ENCODE data around the gene COX19. TPM values are rescaled to one million over a fixed set of nuclear protein-coding genes. Genes with fewer than 3 reads are reported as not detected.

COX19 gene
- total RNA-seq, 1 donor from 2014 or later: 12.9 TPM

DNA sequence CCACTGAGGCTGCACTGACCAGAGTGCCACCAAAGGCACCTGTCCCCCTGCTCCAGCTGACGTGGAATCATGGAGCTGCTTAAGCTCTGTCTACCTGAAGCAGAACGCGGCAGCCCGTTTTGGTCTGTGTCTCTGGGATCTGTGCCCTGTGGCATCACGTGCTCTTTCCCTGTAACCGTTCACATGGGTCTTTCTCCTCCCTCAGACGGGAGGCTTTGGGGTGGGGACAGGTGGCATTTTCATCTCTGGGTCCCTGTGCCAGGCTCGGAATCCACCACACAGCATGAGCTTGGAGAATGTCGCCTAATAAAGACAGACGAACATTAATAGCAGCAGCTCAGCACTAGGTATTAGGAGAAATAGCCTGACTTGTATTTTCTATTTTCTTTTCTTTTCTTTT is 19.3 kb downstream of the COX19 start:
- DNase-seq (peak; percentile 34), ATAC-seq (no peak)
- Histone ChIP-seq H3K4me3 (no peak overlapping the region), H3K4me1 (peaks cover 24% of the 10 kb centered on the region), H3K27me3 (ENCODE audit: low read depth) (peaks cover 26% of the 10 kb centered on the region), H3K9me3 (no peaks in the 10 kb centered on the region), H3K27ac (no peak overlapping the region), H3K36me3 (no peaks in the 10 kb centered on the region)
- TF ChIP-seq, protein P1, sequence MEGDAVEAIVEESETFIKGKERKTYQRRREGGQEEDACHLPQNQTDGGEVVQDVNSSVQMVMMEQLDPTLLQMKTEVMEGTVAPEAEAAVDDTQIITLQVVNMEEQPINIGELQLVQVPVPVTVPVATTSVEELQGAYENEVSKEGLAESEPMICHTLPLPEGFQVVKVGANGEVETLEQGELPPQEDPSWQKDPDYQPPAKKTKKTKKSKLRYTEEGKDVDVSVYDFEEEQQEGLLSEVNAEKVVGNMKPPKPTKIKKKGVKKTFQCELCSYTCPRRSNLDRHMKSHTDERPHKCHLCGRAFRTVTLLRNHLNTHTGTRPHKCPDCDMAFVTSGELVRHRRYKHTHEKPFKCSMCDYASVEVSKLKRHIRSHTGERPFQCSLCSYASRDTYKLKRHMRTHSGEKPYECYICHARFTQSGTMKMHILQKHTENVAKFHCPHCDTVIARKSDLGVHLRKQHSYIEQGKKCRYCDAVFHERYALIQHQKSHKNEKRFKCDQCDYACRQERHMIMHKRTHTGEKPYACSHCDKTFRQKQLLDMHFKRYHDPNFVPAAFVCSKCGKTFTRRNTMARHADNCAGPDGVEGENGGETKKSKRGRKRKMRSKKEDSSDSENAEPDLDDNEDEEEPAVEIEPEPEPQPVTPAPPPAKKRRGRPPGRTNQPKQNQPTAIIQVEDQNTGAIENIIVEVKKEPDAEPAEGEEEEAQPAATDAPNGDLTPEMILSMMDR (IDR thresholded peaks at IDR 0.05): no peak
- intact Hi-C loops (cut with DNase I): no loop called here

DNA sequence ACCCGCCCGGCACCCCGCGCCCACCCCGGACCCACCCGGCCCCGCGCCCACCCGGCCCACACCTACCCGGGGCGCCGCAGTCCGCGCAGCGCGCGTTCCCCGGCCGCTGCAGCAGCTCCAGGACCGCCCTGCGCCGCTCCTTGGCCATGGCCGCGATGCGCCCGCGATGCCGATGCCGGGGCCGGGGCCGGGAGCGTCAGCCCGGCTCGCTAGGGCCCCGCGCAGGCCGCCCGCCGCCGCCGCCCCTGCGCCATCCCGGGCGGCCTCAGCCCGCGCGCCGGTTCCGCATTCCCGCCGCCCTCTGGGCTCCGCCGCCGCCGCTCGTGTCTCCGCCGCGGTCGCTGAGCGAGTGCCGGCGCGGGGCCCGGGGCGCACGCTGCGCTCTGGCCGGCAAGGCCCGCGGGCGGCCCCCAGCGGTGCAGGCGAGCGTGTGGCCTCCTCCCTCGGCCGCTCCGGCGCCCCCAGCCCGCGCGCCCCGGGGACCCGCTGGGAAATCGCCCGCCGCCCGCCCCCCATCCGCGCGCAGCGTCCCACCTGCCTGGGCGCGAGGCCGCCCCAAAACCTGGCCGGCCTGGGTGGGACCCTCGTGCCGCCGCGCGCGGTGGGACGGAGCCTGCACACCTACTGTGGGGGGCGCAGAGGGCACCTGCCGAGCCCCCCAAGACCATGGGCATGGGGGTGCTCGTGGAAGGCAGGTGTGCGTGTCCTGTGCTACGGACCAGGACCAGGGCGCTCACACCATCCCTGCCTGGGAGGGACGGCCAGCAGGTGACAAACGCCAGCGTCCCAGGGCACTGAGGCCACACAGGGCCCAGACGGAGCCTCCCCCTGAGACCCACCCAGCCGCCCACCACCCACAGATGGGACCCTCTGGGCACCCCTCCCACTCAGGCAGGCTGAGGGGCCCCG is 20.8 kb downstream of the COX19 start, which contains the start of gene ADAP1:
Gene ADAP1, minus strand, starts transcription at position 351 of the 909 bp plus-strand sequence. Its CDS starts 203 bp downstream, at position 148.
- peak within 1 kb of the TSS; percentile 67 for H3K4me3 ChIP-seq
- H3K4me1 ChIP-seq: peaks cover 18% of the 10 kb centered on the region
- DNase-seq (peak; percentile 76), ATAC-seq (peak; percentile 69 to 72)
- TF ChIP-seq, protein P1 (IDR thresholded peaks at IDR 0.05): no peak
- intact Hi-C loops (cut with DNase I): no loop called here
- peak within 1 kb of the TSS; percentile 76 for H3K27ac ChIP-seq
- no peaks in the 10 kb centered on the region for H3K9me3 ChIP-seq
- H3K36me3 ChIP-seq: no peaks in the 10 kb centered on the region
- peaks cover 26% of the 10 kb centered on the region for H3K27me3 ChIP-seq (ENCODE audit: low read depth)

DNA sequence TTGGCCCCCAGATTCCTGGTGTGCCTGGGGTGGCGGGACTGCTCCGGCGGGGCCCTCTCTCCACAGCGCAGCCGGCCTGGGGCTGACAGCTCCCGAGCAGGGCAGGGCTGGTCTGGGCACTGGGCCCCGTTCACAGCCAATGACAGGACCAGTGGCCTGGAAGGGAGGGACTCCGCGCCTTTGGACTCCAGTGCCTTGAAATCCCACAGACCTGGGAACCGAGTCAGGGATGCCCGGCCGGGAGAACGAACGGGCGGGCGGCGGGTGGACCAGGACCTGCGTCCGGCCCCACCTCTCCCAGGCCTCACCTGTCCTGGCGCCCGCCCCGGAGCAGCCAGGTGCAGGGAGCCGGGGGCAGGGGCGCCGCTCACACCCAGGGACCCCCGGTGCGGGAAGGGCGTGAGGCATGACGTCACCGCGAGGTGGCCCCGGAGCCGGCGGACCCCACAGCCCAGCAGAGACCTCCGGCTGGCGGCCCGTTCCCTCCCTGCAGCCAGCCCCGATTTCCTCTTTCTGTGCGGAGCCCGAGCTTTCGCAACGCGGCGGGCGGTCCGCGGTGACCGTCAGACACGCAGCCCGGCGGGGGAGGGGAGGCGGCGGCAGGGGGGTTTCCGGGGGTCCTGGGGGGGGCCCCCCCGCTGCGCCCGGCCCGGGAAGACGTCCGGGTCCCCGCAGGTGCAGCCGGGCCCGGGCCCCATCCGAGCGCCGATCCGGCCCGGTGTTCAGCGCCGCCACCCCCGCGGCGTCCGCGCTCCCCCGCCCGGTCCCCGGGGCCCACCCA is 21.6 kb downstream of the COX19 start:
- no peaks in the 10 kb centered on the region for H3K36me3 ChIP-seq
- H3K27ac ChIP-seq: peak overlapping the region; percentile 76
- H3K4me1 ChIP-seq: peaks cover 18% of the 10 kb centered on the region
- TF ChIP-seq, protein P1 (IDR thresholded peaks at IDR 0.05): no peak
- ATAC-seq: peak; percentile 71 to 80
- intact Hi-C loops (cut with DNase I): no loop called here
- peaks cover 26% of the 10 kb centered on the region for H3K27me3 ChIP-seq (ENCODE audit: low read depth)
- H3K4me3 ChIP-seq: peak overlapping the region; percentile 67
- peak; percentile 86 for DNase-seq
- no peaks in the 10 kb centered on the region for H3K9me3 ChIP-seq

DNA sequence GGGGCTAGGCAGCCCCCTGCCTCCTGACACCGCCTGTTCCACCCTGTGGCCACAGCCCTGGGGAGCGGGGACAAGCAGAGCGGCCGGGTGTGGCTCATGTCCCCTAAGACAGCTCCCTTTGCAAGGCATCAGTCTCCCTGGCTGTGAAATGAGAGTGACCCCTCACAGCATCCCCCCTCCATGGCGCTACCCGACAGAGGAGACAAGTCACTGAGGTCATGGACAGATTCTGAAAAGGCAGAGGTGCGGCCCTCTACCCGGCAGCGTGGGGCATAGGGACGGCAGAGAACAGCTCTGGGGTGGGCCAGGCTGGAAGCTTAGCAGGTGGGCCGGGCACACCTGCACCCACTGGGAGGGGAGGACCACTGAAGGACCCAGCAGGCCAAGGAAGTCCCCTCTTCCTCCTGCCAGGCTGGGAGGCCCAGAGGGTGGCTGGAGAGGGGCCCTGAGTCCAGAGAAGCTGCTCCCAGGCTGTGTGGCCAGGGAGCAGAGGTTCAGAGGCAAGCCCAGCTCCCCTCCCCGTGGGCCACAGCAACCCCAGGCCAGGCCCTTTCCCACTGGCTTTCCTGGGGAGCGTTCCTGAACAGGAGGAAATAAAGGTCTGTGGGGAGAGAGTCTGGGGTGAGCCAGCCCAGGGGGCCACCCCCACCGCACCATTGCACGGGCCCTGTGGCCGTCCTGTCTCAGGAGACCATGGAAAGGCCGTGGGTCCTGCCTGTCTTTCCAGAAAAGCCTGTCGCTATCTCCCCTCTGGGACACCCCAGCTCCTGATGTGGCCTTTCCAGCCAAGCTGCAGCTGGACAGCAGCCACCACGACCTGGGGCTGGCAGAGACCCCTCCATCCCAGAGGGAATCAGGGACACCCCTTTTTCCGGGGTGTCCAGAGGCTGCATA is 22.6 kb downstream of the COX19 start:
- intact Hi-C loops (cut with DNase I): no loop called here
- ATAC-seq (no peak), DNase-seq (peak; percentile 43)
- H3K36me3 ChIP-seq: no peaks in the 10 kb centered on the region
- peaks cover 18% of the 10 kb centered on the region for H3K4me1 ChIP-seq
- H3K4me3 ChIP-seq: peak overlapping the region; percentile 67
- H3K9me3 ChIP-seq: no peaks in the 10 kb centered on the region
- H3K27me3 ChIP-seq (ENCODE audit: low read depth): peaks cover 23% of the 10 kb centered on the region
- H3K27ac ChIP-seq: peak overlapping the region; percentile 76
- TF ChIP-seq, protein P1 (IDR thresholded peaks at IDR 0.05): no peak

Measured in lower lobe of right lung (tissue), 2 donors.